IPS-15b (cell line): ENCODE measurements around the gene TCN1.
"Not testable (repeated sequence)": the region's sequence is repeated elsewhere in the genome, so short reads cannot be mapped to it uniquely, and the experiment has no call there.

Experiments
- H3K27me3 ChIP-seq: one replicate; pipeline ENCODE4 v1.6.1; 2013; ENCODE audit warnings: low read length; ENCODE audit not compliant: control insufficient read depth, insufficient read depth
- H3K36me3 ChIP-seq: one replicate; pipeline ENCODE4 v1.6.1; 2013; ENCODE audit warnings: low read length; ENCODE audit not compliant: control insufficient read depth, insufficient read depth
- H3K4me1 ChIP-seq: one replicate; pipeline ENCODE4 v1.6.1; 2013; ENCODE audit warnings: mild to moderate bottlenecking, low read length; ENCODE audit not compliant: control insufficient read depth, insufficient read depth
- H3K4me3 ChIP-seq: one replicate; pipeline ENCODE4 v1.5.1; 2013; ENCODE audit warnings: low read depth, low read length
- H3K9ac ChIP-seq: one replicate; pipeline ENCODE4 v1.6.1; 2013; ENCODE audit warnings: low read depth, mild to moderate bottlenecking, low read length
- H3K9me3 ChIP-seq: one replicate; pipeline ENCODE4 v1.6.1; 2013; ENCODE audit warnings: mild to moderate bottlenecking, low read length; ENCODE audit not compliant: control insufficient read depth, insufficient read depth

Gene TCN1

GRCh38 chr11:59822989-59823566 is 43.2 kb downstream of the TCN1 start:
- Histone ChIP-seq H3K4me3 (no peak overlapping the region), H3K9me3 (no peaks in the 10 kb centered on the region), H3K27me3 (no peaks in the 10 kb centered on the region), H3K9ac (no peak overlapping the region), H3K36me3 (no peaks in the 10 kb centered on the region), H3K4me1 (peaks cover 3% of the 10 kb centered on the region)

- Histone ChIP-seq H3K4me1 (peaks cover 30% of the 10 kb centered on the region), H3K4me3 (no peak overlapping the region), H3K27me3 (no peaks in the 10 kb centered on the region), H3K36me3 (no peaks in the 10 kb centered on the region), H3K9ac (no peak overlapping the region), H3K9me3 (no peaks in the 10 kb centered on the region)
These were observed 47.7 kb downstream of the TCN1 start for GRCh38 chr11:59818572-59818971.

GRCh38 chr11:59816434-59816833 is 49.9 kb downstream of the TCN1 start:
- not testable (repeated sequence) for H3K27me3 ChIP-seq, H3K9ac ChIP-seq, H3K36me3 ChIP-seq, H3K4me3 ChIP-seq, H3K9me3 ChIP-seq
- H3K4me1 ChIP-seq = peaks cover 32% of the 10 kb centered on the region

DNA sequence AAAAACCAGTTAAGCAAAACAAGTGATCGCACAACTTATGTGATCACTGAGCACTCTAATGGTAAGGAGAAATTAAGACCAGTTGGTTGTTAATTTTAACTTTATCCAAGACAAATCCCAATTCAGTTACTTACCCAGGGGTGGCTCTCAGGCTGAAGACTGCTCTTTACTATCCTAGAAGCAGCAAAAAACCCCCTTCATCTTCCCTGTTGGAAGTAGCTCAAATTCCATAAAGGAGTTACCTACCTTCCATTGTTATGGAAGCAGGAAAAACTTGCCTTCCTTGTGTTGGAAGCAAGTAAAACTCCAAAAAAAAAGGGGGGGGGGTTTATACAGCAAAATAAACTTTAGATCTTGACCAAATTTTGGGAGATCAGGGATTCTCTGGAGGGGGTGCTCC is 50.5 kb downstream of the TCN1 start:
- Histone ChIP-seq H3K9ac (peak overlapping the region; percentile 48), H3K27me3 (no peaks in the 10 kb centered on the region), H3K4me3 (peak overlapping the region; percentile 23), H3K9me3 (no peaks in the 10 kb centered on the region), H3K4me1 (peaks cover 34% of the 10 kb centered on the region), H3K36me3 (no peaks in the 10 kb centered on the region)

- H3K4me1 ChIP-seq = peaks cover 35% of the 10 kb centered on the region
These were observed 52.3 kb downstream of the TCN1 start for GRCh38 chr11:59814021-59814420.

GRCh38 chr11:59813364-59813763 is 52.9 kb downstream of the TCN1 start:
- no peaks in the 10 kb centered on the region for H3K9me3 ChIP-seq
- no peaks in the 10 kb centered on the region for H3K27me3 ChIP-seq
- H3K36me3 ChIP-seq = peaks cover 2% of the 10 kb centered on the region
- peaks cover 34% of the 10 kb centered on the region for H3K4me1 ChIP-seq
- H3K4me3 ChIP-seq = no peak overlapping the region
- no peak overlapping the region for H3K9ac ChIP-seq

More at GRCh38 chr11:59814021-59814420, 52.3 kb downstream of the TCN1 start:
- no peaks in the 10 kb centered on the region for H3K9me3 ChIP-seq
- H3K36me3 ChIP-seq = peaks cover 2% of the 10 kb centered on the region
- H3K9ac ChIP-seq = no peak overlapping the region
- H3K4me3 ChIP-seq = no peak overlapping the region
- no peaks in the 10 kb centered on the region for H3K27me3 ChIP-seq

GRCh38 chr11:59812220-59812619 is 54.1 kb downstream of the TCN1 start:
- Histone ChIP-seq H3K36me3 (peaks cover 2% of the 10 kb centered on the region), H3K9ac (no peak overlapping the region), H3K9me3 (no peaks in the 10 kb centered on the region), H3K4me1 (peaks cover 29% of the 10 kb centered on the region), H3K27me3 (no peaks in the 10 kb centered on the region), H3K4me3 (no peak overlapping the region)

GRCh38 chr11:59810911-59811259 is 55.4 kb downstream of the TCN1 start:
- no peaks in the 10 kb centered on the region for H3K9me3 ChIP-seq
- peak overlapping the region; percentile 98 for H3K4me3 ChIP-seq
- H3K27me3 ChIP-seq = no peaks in the 10 kb centered on the region
- peaks cover 16% of the 10 kb centered on the region for H3K4me1 ChIP-seq
- peaks cover 10% of the 10 kb centered on the region for H3K36me3 ChIP-seq
- peak overlapping the region; percentile 49 for H3K9ac ChIP-seq

GRCh38 chr11:59810189-59810910 is 55.9 kb downstream of the TCN1 start, which contains the start of gene MRPL16:
Gene MRPL16 (minus strand): TSS chr11:59810778. CDS start chr11:59810658, 120 bp downstream.
- Histone ChIP-seq H3K4me3 (peak within 1 kb of the TSS; percentile 98), H3K4me1 (peaks cover 16% of the 10 kb centered on the region), H3K36me3 (peaks cover 10% of the 10 kb centered on the region), H3K9me3 (no peaks in the 10 kb centered on the region), H3K9ac (peak within 1 kb of the TSS; percentile 97), H3K27me3 (no peaks in the 10 kb centered on the region)

- Histone ChIP-seq H3K27me3 (no peaks in the 10 kb centered on the region), H3K9me3 (no peaks in the 10 kb centered on the region), H3K4me1 (peaks cover 5% of the 10 kb centered on the region), H3K36me3 (peaks cover 15% of the 10 kb centered on the region), H3K4me3 (no peak overlapping the region), H3K9ac (no peak overlapping the region)
These were observed 59.2 kb downstream of the TCN1 start for GRCh38 chr11:59807047-59807610.

DNA sequence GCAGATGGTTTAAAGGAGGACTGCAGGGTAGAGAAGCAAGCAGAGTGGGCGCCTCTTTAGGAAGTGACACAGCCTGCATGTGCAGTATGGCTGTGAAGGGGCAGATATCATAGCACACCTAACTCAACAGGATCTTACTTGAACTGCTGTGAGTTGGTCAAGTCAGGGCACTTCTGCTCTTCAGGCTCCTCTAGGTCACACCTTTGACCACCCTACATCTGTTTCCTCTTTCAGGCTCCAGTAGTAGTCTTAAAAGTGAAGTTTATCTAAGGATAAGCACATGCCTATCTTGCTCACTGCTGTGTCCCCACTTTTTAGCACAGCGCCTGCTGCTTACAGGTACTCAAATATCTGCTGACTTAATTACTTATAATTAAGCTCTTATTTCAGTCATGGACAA is 62.2 kb downstream of the TCN1 start:
- no peaks in the 10 kb centered on the region for H3K9me3 ChIP-seq
- no peaks in the 10 kb centered on the region for H3K4me1 ChIP-seq
- H3K4me3 ChIP-seq = no peak overlapping the region
- no peak overlapping the region for H3K9ac ChIP-seq
- H3K27me3 ChIP-seq = no peaks in the 10 kb centered on the region
- H3K36me3 ChIP-seq = peaks cover 13% of the 10 kb centered on the region
